Middle frontal gyrus (tissue), 1 donor: Measurements from ENCODE around the gene GPR31.
"Not testable (repeated sequence)": the region's sequence is repeated elsewhere in the genome, so short reads cannot be mapped to it uniquely, and the experiment has no call there.

Experiments
- DNase-seq: peaks from one replicate; pipeline ENCODE4 v3.0.0-alpha.2; 2015; ENCODE audit warnings: low spot score; ENCODE audit errors: extremely low spot score

The GPR31 gene, protein sequence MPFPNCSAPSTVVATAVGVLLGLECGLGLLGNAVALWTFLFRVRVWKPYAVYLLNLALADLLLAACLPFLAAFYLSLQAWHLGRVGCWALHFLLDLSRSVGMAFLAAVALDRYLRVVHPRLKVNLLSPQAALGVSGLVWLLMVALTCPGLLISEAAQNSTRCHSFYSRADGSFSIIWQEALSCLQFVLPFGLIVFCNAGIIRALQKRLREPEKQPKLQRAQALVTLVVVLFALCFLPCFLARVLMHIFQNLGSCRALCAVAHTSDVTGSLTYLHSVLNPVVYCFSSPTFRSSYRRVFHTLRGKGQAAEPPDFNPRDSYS

DNA sequence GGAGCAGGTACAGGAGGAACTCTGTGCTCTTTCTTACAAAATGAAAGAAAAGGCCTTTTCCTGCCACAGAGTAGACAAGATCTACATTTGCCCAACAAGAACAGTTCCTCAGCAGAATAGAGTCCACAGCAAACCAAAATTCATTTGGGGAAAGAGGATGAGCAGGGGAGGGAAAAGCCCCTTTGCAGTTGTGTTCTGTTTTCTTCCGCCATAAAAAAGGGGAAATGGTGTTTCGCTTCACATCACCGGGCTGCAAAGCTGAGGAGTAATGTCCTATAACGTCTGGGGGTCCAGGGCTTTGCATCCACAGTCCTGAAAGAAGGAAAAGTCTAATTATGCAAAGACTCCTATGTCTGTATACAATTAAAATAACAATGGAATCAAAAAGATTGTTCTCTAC is at the start of gene GPR31:
Gene GPR31, minus strand, starts transcription at position 118 of the 400 bp plus-strand sequence. CDS start 149 bp downstream, outside the sequence.
- no peak for DNase-seq

DNA sequence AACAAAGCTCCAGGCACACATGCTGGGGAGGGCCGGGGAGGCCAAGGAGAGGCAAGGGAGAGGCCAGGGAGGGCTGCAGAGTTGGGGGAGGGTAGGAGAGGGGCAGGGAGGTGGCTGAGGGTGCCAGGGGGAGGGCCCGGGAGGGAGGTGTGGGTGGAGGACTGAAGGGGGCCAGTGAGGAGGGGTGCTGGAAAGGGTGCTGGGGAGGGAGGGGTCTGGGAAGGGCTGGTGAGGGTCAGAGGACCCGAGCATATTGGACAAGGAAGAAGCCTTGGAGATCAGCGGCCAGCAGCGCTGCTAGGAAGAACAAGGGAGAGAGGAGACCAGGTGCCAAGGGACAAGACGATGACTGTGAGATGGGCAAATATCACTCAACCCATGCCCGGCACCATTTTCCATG is 49.7 kb upstream of the GPR31 start:
- no peak for DNase-seq

DNA sequence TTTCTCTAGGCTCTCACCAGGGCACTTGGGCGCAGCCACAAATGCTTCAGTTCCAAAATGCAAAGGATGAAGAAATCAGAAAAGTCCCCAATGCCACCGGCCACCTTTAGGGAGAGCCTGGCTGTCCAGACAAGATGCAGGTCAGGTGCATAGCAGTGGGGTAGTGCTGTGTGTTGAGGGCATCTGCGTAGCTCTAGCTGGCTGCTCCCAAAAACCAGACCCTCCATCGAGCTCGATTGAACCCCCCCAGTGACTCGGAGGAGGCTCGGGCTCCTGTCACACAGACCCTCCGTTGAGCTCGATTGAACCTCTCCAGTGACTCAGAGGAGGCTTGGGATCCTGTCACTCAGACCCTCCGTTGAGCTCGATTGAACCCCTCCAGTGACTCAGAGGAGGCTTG is 47.5 kb upstream of the GPR31 start:
- not testable (repeated sequence) for DNase-seq

DNA sequence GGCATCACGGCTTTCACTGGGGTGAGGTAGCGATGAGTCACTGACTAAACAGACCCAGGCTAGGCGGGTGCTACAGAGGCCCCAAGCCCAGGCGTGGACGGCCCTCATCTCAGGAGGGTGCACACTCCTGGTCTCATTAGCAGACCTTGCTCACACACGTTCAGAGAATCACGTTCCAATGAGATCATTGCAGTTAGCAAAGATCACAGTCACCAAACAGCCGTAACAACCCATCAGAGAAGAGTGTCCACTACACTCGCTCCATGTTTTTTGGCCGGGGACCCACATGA is 46.2 kb upstream of the GPR31 start:
- not testable (repeated sequence) for DNase-seq

DNA sequence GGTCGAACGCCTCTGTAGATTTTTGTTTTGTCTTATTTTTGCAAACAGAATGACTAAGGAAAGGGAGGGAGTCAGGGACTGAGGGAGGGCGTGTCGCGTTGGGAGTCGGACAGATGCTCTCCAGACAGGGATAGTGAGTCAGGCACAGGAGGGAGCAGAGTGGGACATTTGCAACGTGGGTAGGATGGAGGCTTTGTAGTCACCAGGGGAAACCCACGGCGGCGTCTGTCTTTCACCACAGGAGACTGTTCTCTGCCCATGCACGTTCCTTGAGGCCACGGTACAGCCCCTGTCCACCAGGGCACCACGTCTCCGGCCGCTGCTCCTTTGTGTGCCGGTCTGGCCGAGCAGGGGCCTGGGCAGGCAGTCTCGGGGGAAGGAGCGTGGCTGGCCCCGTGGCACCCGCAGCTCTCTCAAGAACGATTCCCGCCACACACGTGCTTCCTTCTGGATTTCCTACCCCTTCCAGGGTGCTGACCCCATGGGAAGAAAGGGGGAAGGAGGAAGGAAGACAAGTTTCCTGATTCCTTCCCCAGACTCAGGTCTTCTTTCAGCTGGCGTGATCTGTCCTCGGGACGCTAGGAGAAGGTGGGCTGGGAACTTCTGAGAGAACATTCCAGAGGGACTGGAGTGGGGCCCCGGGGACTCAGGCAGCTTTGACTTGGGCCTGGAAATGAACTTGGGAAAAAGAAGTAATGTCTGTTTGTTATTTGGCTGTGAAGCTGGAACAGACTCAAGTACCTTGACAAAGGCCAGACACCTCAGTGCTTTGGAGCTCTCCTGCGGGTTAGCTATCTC is 45.7 kb upstream of the GPR31 start:
- not testable (repeated sequence) for DNase-seq

DNA sequence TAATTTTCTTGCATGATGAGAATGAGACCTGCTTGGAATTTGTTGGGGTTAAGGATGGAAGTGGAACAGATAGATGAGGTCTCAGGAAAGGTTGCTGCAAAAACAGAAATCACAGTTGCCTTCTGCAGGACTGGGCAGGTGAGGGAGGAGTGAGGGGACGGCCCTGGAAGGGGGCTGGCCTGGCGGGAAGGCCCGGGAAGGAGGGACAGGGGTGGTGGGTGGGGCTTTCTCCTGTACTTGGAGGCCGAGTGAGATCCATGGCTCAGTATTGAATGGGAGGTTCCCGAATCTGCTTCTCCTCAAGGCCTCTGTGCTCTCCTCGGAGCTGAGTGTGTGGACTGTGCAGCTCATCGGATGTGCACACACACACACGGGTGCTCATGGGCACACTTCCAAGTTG is 44.8 kb upstream of the GPR31 start:
- not testable (repeated sequence) for DNase-seq

DNA sequence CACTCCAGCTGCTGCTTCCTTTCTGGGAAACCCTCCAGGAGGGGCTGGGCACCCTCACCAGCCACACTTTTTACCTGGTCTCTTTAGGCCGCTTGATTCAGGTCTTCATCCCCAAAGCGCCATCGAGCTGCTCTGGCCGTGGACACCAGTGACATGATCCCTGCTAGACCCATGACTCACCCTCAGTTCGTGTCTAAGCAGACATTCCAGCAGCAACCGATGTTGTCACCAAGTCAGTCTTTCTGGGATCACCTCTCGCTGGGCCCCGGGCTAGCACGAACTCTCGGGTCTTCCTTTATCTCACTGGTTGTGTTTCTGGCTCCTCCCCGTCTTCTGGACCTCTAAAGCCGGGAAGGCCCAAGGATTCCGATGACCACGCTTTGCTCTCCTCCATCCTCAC is 43.0 kb upstream of the GPR31 start:
- DNase-seq: no peak

DNA sequence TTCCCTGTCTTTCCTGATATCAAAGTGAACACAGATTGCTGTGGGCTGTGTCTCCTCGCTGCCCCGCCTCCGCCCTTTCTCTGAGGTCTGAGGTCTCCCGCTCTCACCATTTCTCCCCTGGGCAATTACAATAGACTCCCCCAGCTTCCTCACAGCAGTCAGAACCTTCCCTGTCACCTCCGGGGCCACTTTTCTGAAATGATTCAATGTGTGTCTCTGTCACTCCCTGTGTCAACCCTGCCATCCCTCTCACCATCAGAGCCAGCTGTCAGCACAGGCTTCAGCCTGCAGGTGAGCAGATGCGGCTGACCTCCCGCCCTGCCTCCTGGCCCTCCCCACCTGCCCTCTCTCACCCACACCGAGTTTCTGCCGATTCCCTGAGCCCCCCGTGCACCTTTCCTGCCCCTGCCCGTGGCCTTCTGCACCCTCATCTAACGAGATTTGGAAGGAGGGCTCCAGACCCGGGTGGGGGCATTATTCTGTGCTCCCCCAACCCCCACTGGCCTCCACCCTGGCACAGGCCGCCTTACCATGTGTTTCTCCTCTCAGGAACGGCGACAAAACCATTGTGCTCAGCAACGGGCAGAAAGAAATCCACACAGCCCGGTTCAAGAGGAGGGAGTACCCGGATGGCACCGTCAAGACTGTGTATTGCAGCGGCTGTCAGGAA is 38.3 kb upstream of the GPR31 start:
- DNase-seq: not testable (repeated sequence)

DNA sequence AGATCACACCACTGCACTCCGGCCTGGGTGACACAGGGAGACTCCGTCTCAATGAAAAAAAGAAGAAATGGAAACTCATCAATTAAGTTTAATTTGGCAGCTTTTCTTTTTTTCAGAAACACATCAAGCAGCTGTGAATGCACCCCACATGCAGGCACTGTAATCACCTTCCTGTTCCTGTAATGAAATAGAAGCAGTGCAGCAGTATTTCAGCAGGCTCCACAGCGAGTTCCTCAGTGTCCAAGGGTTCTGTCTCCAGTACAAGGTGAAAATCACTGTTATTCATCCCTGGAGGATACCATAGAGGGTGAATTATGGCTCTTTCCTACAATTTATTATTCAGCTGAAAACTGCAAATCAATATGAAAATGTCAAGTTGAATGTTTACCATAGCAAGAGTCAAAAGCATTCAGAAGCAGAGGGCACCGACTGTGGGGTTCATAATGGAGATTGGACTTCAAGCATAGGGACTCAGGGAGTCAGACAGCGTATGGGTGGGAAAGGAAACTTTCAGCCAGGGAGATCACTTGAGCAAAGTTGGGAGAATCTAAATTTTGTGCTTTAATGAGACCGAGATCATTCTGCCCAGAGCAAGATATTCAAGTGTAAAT is 35.8 kb upstream of the GPR31 start:
- not testable (repeated sequence) for DNase-seq

DNA sequence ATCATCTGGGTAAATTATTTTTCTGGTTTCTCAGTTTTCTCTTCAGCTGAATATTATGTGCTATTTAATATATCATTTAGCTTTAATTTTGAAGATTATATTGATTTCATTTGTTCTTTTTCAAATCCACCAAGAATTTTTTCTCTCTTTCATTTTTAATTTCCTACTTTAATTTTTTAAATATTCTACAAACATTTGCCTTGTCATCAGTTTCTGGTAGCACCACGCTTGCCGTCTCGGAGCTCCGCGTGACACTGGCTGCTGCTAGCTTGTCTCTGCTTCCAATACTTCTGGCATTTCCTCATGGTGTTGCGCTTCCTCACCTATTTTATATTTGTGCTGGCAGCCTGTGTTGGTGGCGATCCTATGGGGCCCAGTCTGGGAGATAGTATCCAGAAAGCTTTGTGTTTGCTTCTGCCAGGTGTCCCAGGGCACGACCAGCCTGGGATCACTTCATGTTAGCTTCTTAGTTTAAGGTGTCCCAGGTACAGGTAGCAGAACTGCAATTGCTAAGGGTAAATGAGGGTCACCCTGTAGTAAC is 33.3 kb upstream of the GPR31 start:
- not testable (repeated sequence) for DNase-seq

DNA sequence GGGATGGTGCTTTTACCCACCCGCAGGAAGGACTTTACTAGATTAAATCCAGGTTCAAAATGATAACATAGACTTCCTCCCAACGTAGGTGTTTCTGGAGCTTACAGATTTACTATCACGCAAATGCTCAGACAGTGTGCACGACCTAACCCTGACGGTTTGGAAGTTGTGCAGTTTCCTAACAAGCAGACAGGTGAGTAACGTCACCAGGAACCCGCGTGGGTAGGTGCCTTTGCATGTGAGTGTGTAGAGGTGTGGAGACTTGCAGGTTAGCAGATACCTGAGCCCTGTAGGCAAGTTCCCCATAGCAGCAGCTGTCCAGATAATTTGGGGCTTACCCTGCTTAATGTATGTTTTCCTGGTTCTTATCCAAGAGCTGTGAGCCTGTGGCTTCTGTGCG is 29.5 kb upstream of the GPR31 start:
- DNase-seq: not testable (repeated sequence)

DNA sequence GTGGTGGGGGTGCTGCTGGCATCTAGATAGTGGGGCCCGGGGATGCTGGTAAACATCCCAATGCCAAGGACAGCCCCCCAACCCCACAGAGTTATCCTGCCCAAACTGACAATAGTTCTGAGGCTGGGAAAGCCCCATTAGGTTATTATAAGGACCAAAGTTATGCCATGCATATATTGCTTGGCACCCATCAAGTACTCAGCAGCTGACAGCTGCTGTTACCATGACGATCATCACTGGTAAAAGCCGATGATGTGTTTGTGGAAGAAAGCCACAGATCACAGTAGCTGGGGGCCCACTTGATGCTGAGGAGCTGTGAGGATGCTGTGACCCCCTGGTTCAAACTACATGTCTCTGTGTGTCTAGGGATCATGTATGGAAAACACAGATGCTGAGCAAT is 27.3 kb upstream of the GPR31 start:
- DNase-seq: not testable (repeated sequence)

DNA sequence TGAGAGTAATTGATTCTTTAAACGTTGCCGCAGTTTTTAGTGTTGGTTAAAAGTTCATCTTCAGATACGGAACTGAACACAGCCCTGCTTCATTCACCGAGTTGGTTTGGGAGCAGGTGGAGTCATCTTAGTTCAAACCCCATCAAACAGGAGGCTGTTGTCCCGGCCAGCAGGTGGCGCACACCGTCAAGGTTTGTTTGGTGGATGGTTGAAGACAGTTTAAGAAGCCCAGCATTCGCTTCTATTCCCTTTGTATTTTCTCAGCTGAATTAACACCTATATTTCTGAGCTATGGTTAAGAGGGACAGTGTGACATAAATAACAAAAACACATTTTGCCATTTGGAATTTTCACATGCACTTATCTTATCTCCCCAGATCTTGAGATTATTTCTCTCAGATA is 25.1 kb upstream of the GPR31 start:
- DNase-seq: not testable (repeated sequence)

DNA sequence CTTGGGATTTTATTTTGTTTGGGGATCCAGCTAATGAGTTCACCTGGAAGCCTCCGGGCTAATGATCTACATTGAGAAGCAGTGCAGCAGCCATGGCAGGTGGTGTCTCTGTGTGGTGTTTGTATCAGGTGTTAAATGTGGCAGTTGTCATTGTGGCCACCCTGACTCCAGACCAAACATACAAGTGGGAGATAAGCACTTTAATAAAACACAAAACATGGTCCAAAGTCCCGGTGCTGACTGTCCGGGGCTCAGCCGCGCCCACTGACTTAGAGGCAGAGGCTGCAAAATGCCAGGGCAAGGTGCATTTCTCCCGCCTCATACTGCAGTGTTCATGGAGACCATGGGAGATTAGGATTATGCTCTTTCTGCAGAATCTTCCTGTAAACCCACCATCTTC is 23.6 kb upstream of the GPR31 start:
- DNase-seq: not testable (repeated sequence)

DNA sequence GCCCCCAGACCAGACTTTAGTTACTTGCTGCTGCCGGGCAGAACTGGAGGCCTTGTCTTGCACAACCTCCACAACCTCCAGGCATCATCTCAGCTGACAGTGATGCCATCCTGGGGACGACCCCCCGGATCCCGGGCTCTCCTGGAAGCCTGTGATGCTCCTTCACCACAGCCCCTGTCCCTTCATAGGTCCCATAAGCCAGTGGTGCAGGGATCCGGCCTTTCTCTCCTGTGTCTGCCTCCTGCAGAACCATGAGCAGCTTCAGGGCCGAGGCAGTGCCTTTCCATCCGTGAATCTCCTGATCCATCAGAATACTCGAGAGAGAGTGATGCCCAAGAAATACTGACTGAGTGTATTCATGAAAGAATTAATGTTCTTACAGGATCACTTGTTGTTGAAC is 22.3 kb upstream of the GPR31 start:
- not testable (repeated sequence) for DNase-seq

DNA sequence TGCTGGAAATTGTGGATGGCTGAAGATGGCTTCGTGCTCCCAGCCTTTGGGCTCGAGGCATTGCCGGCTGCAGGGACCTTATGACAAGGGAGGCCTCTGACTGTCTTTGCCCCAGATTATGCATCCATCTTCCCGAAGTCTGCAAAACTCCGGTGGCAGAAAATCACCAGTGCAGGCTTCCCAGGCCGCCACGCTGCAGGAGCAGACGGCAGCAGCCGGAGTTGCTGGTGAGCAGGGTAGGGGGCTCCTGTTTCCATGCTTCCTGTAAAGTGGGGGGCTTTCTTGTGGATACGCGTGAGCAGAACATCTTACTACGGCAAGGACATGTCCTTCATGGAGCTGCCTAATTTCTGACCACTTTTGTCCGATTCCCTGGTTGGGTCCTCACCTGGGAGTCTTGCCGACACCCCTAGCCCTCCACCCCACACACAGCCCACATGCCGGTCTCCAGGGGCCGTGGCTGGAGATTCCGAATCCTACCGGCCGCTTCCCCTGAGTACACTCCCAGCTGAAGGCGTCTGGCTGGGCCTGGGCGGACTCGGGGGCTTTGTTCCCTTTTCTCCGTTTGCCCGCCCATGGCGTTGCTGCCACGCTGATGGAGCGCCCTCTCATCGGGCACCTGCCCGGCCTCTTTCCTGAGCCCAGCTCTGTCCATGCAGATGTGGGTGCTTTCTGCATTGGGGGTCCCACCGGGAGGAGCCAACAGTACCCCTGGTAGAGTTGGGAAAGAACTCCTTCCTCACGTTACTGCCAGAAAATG is 21.3 kb upstream of the GPR31 start:
- DNase-seq: not testable (repeated sequence)

DNA sequence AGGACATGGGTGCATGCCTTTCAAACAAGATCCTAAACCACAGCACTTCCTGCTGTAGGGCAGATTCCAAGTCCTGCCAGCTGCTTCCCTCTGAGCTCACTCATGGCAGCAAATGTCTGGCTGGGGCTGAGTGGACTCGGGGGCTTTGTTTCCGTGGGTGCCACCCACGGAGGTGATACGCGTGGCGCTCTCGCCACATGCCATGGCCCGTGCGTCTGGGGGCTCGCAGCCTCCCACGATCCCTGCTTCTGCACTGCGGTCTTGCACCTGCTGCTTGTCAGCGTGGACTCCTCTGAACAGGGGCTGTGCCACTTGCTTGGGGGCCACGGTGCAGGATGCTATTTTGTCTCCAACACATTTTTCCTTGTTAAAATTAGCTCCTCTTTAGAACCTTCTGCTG is 19.5 kb upstream of the GPR31 start:
- DNase-seq: not testable (repeated sequence)

DNA sequence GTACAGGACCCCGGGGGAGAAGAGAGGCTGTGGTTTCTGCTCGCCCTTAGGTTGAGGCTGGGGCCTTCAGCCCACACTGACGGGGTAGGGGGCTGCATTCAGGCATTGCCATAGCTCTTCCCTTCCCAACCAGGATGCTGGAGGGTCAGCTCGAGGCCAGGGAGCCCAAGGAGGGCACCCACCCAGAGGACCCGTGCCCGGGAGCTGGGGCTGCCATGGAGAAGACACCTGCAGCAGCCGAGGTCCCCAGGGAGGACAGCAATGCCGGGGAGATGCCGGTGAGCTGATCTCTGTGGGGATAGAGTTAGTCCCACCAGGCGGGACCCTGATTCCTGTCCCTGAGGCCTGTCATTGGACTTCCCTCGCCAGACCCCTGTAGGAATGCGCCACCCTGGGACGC is 14.2 kb upstream of the GPR31 start:
- not testable (repeated sequence) for DNase-seq

DNA sequence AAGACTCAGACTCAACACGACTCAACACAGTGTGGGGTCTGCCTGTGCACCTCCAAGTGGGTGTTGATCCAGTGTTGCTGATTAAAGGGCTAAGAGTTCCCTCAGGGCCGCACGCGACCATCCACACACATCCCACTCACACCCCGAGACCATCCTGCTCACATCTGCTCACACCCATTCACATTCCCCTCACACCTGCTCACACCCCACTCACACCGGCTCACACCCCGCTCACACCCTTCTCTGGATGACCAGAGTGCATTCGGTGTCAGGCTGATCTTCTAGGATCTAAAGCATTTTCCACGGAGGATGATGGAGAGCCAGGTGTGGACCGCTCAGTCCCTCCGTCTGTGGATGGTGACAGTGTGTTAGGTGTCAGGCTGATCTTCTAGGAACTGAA is 13.5 kb upstream of the GPR31 start:
- DNase-seq: not testable (repeated sequence)

DNA sequence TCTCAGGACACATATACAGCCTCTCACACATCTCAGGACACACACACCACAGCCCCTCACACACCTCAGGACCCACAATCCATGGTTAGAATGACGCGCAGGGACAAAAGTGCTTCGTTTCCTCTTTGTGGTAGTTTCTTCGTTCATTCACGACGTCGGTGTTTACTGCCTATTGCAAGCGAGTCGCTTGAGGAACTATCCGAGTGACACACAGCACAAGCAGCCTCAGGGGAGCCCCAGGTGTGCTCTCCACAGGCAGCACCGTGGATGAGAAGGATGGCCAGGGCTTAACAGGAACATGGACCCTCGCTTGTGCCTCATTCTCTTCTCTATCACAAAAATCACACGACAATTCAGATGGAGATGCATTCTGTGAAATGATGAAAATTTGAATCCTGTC is 12.1 kb upstream of the GPR31 start:
- not testable (repeated sequence) for DNase-seq

DNA sequence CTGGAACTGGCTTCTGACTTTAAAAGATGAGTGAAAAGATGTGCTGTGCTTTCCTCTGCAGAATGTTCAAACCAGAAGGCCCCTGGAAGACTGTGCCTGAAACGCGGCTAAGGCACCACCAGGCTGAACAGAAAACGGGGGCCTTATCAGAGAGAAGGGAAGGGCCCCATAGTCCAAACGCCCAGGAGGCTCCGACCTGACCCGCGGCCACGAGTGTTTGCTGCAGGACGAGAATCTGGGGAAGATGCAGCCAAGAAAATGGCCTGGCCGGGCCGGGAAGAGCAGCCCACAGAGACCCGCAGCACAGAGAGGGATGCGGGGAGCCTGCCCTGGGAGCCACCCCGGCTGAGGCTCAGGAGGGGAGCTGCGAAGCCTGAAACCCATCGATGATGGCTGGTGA is 10.5 kb upstream of the GPR31 start:
- DNase-seq: not testable (repeated sequence)
